GM19025 (cell line): ENCODE data around the gene PRKAA1.
A peak's percentile ranks its signal among the peaks of the same experiment; 100 is the strongest.
"Not testable (repeated sequence)": the region's sequence is repeated elsewhere in the genome, so short reads cannot be mapped to it uniquely, and the experiment has no call there.

Experiments
- ATAC-seq: cut with Tn5 transposase; IDR thresholded peaks from one replicate; pipeline ENCODE4 v1.9.1; 2021; ENCODE audit warnings: mild to moderate bottlenecking, low read depth, moderate library complexity; ENCODE audit not compliant: unreplicated experiment

PRKAA1 gene

DNA sequence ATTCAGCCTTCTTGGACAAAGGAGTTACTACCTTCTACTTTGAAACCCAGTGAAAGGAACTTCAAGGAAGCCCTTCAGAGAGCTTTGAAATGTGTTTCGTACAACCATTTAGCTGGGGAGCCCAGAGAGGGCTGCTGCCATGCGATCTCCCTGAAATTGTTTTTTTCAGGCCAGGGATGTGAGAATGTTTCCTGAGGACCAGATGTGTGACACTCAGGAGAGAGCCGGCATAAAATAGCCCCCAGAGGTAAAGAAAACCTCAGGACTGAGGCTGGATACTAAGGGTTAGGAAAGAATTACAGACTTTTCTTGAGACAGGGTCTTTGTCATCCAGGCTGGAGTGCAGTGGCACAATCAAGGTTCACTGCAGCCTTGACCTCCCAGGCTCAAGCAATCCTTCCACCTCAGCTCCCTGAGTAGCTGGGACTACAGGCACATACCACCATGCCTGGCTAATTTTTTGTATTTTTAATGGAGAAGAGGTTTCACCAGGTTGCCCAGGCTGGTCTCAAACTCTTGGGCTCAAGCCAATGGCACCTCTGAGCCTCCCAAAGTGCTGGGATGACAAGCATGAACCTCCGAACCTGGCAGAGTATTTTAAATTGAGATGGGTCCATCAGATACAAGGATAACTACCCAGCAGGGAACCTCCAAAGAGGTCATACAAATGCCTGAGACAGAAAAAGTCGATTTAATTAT lies 28.5 kb upstream of the PRKAA1 start:
- ATAC-seq: no peak

DNA sequence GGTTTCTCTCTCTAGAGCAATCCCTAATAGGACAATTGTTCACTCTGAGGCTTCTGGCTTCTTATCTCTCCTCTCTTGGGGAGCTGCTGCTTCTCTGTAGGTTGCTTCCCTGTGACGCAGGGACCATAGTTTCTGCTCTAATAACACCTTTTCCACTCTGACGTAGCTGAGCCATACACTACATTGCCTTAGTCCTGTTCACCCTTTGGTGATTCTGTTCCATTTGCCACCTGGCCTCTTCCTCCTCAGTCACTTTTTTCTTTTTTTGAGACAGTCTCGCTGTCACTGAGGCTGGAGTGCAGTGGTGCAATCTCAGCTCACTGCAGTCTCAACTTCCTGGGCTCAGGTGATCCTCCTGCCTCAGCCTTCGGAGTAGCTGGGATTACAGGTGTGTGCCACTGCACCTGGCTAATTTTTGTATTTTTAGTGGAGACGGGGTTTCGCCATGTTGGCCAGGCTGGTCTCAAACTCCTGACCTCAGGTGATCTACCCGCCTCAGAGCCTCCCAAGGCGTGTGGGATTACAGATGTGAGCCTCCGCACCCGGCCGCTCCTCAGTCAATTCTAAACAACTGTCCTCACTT lies 27.4 kb upstream of the PRKAA1 start:
- not testable (repeated sequence) for ATAC-seq

DNA sequence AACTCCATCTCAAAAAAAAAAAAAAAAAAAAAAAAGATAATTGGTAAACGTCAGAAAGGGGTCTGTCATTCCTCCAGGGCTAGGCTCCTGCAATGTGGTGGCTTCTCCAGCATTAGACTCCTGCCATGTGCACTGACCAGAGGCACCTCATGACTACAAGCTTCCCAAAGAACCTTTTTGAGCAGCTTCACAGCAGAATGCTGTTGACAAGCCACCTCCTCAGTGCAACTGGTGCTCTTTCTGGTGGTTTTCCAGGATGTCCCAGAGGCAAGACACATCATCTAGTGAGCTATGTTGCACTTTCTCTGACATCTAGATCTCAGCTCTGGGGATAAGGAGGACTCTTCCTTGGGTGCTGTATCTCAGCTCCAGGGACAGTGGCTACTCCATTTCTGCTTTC lies 25.3 kb upstream of the PRKAA1 start:
- no peak for ATAC-seq

DNA sequence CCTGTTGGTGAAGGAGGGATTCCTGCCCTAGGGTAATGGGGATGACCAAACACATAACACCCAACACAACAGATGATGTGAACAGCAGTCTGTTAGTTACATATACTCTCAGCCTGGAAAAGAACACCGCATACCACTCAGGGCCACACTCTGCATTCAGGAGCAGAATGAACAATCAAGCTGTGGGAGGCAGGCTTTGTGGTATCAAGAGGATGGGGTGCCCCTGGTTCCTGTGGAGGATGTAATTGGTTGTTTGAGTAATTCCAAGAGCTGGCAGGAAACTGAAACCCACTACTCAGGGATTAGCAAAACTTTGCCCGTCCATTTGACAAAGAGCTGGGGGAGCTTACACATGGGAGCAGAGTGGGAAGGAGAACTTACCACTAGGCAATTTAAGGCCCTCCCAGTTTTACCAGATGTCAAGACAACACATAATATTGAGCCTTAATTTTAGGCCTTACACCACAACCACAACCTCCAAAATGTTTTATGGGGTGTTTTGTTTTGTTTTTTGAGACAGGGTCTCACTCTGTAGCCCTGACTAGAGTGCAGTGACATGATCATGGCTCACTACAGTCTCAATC lies 15.6 kb upstream of the PRKAA1 start:
- no peak for ATAC-seq

DNA sequence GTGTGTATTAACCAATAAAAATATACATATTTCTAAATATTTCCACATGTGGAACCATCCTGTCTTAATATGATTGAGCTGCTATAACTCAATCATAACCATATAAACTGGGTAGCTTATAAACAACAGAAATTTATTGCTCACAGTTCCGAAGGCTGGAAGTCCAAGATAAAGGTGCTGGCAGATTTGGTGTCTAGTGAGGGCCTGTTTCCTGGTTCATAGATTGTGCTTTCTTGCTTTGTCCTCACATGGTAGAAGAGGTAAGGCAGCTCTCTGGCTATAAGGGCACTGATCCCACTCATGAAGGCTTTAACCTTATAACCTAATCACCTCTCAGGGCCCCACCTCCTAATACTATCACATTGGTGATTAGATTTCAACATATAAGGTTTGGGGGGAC lies 14.0 kb upstream of the PRKAA1 start:
- ATAC-seq: no peak

DNA sequence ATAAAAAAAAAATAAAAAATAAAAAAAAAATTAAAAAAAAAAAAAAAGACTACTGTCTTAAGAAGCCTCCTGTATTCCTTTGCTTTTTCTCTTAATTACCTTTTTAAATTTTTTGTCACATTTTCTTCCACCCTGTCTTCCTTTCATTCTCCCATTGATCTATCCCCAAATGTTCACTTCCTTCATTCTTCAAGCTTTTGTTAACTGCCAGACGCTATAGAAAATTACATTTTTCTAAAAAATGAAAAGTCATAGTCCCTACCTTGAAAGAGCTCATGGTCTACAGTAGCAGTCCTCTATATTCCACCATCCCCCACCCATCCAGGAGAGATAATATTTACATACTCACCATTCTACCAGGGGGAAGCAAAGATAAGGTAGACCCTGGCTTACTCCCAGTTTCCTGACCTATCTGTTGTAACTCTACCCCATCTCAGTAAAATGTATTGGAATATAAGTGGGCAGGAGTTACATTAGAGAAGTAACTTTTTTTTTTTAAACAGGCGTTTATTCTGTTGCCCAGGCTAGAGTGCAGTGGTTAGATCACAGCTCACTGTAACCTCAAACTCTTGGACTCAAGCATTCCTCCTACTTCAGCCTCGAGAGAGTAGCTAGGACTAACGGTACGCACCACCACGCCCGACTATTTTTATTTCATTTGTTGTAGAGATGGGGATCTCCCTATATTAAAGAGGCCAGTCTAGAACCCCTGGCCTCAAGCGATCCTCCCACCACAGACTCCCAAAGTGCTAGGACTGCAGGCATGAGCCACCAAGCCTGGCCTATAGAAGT lies 3.8 kb upstream of the PRKAA1 start:
- no peak for ATAC-seq

DNA sequence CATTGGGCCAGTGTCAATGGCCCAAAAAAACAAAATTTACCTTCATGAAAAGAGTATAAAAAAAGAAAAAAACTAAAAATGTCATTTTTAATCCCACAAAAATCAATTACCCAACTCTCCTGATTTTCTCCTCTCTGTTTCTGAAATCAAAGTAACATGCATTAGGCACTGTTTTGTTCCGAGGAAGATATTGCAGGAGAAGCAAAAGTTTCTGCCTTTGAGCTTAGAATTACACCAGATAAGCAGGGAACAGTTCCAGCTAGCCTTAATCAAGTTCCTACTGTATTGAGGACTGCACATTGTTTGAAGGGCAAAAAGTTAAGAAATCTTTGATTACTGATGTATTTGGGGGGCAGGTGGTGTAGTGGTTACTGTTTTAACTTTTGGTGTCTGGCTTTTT lies 1.1 kb upstream of the PRKAA1 start:
- no peak for ATAC-seq

DNA sequence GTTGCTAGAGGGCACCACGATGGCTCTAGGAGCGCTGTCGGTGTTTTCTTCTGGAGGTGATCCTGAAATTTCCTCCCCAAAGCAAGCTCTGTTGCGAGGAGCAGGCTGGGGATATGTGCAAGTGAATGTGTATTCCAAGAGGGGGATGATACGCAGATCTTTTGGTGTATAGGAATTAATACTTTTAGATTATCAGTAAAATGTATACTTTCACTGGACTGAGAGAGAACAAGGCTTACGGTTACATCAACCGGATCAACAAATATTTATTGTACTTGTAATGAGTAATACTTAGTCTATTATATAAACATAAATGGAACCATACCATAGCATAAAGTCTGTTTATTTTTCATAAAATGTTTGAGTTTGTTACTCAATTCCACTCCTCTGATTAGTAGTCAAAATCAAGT lies 632 bp upstream of the PRKAA1 start:
- ATAC-seq: no peak

DNA sequence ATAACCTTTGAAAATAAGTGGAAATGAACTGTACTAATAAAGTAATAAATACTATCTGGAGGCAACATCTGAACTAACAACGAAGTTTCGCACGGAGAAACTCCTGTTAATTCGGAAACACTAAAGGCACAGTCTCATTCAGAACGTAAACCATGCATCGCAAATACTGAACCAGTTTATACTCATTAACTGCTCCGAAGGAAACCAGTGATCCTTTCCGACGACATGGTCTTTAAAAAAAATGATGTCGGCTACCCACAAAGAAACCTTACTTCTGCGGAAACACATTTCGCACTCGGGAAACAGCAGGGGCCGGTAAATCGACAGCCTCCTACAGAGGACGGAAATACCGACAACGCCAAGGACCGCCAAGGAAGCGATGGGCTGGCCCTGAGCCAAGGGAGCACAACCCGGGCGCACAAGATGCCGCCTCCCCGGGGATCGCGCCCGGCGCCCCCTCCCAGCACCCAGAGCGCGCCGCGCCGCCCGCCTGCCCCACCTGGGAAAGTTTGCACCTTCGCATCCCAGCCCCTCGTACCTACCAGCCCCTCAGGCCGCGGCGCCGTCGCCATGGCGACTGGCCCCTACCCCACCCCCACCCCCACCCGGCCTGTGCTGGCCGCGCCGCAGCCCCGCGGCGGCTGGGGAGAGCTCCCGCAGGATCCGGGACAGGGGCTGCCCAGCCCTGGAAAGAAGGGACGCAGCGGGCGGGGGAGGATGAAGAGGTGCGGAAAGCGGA lies 732 bp downstream of the PRKAA1 start:
- peak; percentile 30 for ATAC-seq

DNA sequence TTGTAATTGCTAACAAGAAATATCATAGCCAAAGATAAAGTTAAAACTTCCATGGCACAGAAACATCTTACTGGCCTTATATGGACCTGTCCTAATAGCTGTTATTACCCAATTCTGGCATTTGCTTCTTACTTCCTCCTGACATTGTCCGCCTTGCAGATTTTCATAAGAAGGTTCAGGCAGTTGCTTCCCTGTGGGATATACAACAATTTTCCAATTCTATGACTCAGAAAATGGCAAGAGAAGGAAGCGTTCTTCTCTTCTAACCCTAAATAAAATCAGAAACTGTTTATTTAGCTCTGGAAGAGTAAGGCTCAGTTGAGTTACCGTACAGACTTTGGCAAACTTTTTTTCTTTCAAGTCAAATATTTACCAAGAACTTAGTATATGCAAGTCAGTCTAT lies 1.7 kb downstream of the PRKAA1 start:
- no peak for ATAC-seq

DNA sequence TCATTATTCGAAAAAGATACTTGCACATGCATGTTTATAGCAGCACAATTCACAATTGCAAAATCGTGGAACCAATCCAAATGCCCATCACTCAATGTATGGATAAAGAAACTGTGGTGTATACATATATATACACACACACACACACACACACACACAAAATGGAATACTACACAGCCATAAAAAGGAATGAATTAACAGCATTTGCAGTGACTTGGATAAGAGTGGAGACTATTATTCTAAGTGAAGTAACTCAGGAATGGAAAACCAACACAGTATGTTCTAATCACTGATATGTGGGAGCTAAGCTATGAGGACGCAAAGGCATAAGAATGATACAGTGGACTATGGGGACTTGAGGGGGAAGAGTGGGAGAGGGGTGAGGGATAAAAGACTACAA lies 3.3 kb downstream of the PRKAA1 start:
- ATAC-seq: not testable (repeated sequence)

DNA sequence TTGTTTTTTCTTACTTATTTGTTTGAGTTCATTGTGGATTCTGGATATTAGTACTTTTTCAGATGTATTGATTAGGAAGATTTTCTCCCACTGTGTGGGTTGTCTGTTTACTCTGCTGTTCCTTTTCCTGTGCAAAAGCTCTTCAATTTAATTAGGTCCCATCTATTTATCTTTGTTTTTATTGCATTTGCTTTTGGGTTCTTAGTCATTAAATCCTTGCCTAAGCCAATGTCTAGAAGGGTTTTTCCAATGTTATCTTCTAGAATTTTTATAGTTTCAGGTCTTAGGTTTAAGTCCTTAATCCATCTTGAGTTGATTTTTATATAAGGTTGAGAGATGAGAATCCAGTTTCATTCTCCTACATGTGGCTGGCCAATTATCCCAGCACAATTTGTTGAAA lies 3.8 kb downstream of the PRKAA1 start:
- ATAC-seq: not testable (repeated sequence)

DNA sequence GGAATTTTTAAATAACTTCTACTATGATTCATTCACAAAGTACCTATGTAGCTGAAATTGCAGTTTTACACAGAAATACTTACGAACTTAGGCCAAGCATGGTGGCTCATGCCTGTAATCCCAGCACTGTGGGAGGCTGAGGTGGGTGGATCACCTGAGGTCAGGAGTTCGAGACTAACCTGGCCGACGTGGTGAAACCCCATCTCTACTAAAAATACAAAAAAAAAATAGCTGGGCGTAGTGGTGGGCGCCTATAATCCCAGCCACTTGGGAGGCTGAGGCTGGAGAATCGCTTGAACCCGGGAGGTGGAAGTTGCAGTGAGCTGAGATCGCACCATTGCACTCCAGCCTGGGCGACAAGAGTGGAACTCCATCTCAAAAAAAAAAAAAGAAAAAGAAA lies 5.5 kb downstream of the PRKAA1 start:
- ATAC-seq: not testable (repeated sequence)

DNA sequence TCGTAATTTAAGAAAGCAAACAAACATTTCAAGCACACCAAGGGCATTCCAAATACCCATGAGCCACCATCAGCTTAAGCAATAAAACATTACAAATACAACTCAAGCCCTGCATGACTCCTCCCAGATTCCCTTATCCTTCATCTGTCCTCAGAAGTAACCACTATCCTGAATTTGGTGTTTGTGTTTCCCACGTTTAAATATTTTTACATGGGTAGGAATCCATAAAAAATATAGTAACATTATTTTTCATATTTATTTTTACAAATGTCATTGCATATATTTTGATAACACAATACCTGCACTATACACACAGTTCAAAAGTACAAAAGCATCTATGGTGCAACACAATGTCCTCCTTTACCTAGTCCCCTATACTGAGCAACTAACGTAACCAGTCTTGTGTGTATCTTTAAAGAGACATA lies 6.4 kb downstream of the PRKAA1 start:
- no peak for ATAC-seq

DNA sequence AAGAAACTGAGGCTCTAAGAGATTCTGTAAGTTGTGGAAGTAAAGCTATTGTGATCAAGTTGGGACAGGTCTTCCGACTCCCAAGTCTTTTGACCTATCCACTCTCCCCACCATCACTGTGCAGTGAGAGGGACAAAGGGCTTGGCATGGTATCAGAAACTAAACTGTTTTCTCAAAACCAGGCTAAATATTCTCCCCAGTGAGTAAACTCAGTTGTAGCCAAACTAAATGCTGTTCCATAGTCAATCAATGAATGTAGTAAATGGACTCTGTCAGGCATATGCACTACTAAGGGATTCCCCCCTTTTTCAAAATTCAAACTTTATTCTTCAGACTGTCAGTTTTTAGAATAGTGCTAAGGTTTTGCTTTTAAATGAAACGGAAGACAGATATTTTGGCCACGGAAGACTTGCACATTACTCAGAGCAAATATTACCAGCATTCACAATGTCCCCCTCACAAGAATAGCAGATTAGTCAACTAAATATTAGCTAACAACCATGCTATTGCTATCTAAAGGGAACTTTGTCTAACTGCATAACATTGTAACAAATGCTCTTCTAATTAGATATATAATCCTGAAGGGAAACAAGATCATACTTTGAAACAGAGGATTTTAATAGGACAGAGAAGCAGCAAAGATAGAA lies 7.1 kb downstream of the PRKAA1 start:
- no peak for ATAC-seq

DNA sequence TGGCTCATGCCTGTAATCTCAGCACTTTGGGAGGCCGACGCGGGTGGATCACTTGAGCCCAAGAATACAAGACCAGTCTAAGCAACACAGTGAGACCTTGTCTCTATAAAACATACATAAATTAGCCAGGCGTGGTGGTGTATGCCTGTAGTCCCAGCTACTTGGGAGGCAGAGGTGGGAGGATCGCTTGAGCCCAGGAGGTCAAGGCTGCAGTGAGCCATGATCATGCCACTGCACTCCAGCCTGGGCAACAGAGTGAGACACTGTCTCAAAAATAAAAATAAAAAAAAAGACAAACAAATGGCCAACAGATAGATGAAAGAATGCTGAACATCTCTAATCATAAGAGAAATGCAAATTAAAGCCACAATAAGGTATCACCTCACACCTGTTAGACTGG lies 9.2 kb downstream of the PRKAA1 start:
- not testable (repeated sequence) for ATAC-seq

DNA sequence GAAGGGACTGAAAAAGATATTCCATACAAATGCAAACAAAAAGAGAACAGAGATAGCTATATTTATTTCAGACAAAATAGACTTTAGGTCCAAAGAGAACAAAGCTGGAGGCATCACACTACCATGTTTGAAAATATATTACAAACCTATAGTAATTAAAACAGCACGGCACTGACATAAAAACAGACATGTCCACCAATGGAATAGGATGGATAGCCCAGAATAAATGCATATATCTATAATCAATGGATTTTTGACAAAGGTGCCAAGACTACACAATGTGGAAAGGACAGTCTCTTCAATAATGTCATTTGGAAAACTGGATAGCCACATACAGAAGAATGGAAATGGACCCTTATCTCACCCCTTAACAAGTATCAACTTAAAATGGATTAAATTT lies 10.2 kb downstream of the PRKAA1 start:
- no peak for ATAC-seq

DNA sequence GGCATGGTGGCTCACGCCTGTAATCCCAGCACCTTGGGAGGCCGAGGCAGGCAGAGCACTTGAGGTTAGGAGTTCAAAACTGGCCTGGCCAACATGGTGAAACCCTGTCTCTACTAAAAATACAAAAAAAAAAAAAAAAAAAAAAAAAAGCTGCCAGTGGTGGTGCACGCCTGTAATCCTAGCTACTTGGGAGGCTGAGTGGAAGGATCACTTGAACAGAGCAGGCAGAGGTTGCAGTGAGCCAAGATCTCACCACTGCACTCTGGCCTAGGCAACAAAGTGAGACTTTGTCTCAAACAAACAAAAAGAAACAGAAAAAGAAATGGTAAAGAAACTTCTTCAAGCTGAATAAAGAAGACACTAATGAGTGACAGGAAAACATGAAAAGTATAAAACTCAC lies 11.5 kb downstream of the PRKAA1 start:
- ATAC-seq: not testable (repeated sequence)

DNA sequence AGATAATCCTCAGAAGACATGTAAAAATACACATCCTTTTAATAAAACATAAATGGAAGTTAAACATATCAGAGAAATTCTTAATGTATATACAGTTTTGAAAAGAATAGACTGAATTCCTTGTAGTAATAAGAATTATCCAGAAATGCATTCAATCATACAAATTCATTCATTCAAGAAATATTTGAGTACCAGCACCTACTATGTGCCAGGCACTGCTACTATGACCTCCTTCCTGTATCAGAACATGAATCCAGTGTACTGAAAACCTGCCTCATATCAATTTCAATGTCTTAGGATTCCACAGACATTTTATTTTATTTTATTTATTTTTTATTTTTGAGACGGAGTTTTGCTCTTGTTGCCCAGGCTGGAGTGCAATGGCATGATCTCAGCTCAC lies 13.3 kb downstream of the PRKAA1 start:
- no peak for ATAC-seq

DNA sequence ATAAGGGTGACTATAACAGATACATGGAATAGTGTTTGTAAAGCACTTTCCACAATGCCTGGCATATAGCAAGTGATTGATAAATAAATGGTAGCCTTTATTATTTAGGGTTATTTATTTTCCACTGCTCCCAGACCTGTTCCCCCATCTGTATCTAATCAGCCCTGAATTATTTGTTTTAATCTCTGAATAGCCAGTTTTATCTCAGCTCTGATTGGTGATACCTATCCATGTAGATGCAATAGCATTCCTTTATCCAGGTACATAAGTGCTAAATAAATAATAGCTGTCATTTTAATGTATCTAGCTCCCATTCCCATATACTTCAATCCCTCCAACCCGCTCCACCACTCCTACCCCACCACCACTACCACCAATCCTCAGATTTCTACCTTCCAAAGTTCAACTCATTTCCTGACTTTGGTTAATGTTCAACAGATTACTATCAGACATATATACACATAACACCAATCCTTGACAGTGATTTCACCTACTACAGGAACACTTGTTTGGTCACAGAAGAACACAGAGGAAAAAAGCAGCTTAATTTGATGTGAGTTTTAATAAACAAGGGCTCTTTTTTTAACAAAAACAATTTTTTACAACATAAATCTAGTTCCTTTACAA lies 14.0 kb downstream of the PRKAA1 start:
- ATAC-seq: no peak
